ENCODE data around the gene CUL2.

DNA sequence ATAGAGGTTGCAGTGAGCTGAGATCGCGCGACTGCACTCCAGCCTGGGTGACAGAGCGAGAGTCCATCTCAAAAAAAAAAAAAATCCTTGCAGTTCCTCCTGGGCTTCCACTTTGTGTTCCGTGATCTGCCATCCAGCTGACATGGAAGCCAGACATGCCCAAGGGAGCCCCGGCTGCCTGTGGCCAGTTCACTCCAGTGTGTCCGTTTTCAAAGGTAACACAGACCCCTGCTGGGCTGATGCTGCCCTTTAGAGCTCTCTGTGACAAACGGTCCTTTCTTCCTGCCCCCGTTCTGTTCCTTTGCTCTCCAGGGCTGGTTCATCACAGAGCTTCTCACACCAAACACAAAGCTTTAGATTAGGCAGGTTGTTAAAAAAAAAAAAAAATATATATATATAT is 130.8 kb downstream of the CUL2 start:
- TF ChIP-seq, protein P1, sequence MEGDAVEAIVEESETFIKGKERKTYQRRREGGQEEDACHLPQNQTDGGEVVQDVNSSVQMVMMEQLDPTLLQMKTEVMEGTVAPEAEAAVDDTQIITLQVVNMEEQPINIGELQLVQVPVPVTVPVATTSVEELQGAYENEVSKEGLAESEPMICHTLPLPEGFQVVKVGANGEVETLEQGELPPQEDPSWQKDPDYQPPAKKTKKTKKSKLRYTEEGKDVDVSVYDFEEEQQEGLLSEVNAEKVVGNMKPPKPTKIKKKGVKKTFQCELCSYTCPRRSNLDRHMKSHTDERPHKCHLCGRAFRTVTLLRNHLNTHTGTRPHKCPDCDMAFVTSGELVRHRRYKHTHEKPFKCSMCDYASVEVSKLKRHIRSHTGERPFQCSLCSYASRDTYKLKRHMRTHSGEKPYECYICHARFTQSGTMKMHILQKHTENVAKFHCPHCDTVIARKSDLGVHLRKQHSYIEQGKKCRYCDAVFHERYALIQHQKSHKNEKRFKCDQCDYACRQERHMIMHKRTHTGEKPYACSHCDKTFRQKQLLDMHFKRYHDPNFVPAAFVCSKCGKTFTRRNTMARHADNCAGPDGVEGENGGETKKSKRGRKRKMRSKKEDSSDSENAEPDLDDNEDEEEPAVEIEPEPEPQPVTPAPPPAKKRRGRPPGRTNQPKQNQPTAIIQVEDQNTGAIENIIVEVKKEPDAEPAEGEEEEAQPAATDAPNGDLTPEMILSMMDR (IDR thresholded peaks at IDR 0.05), result no peak
- TF ChIP-seq POLR2A (IDR thresholded peaks at IDR 0.05), result no peak
